ENCODE data around the gene BRD7.

The BRD7 gene

DNA sequence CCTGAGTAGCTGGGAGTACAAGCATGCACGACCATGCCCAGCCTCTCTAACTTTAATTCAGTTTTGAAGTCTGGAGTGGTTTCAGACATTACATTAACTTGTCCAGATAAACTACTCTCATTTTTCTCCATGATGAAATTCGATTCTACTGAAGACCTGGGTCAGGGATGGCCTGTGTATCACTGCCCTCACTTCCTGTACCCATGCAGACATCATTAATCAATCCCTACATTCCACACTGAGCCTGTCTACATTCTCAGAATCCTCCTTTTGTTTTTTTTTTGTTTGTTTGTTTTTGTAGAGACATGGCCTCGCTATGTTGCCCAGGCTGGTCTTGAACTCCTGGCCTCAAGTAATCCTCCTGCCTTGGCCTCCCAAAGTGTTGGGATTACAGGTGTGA is 79.9 kb downstream of the BRD7 start:
- DNase-seq (ENCODE audit: low read depth), result no peak

DNA sequence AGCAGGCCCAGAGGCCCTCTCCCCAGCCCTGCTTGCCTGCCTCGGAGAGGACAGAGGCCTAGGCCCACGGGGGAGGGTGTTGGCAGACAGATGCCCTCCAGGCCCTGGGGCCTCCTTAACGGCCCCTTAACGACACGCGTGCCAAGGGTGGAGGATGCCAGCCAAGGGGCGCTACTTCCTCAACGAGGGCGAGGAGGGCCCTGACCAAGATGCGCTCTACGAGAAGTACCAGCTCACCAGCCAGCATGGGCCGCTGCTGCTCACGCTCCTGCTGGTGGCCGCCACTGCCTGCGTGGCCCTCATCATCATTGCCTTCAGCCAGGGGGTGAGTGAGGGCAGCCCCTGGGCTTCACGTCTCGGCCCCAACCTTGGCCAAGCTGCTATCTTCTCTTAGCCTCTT is 80.8 kb downstream of the BRD7 start:
- no peak for DNase-seq (ENCODE audit: low read depth)

DNA sequence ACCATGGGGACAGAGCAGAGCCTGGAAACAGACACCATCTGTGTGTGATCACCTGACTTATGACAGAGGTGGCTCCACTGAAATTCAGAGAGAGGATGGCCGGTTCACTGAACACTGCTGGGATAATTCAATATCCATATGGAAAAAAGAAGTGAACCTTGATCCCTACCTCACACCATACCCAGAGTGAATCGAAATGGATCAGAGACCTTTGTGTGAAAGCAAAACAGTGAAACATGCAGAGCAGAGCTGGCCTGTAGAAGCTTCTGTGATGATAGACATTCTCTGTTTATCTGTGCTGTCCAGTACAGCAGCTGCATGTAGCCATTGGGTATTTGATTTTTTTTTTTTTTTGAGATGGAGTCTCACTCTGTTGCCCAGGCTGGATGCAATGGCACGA is 82.1 kb downstream of the BRD7 start:
- DNase-seq (ENCODE audit: low read depth), result no peak

DNA sequence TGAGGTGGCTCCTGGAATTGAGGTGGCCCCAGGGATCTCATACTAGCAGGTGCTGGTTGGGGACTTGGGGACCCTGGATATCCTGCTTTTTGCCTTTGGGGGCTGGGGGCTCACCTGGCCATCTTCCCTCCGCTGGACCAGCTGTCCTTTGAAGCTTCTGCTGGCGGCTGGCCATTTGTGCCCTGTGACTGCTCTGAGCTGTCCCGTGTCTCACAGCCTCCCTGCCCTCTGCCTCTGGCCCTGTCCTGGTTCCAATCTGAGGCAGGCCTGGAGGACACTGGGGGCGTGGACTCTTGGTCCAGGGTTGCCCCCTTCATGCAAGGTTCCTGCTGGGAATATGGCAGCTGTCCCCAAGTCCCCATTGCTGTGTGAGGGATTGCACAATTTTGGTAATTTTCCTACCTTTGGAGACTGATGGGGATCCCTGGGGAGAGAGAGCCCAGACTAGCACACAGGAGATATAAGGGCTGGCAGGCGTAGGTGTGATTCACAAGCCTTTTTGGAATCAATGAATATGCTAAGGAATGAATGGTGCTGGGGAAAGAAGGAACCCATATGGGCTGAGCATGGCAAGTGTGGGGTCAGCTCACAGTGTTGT is 83.3 kb downstream of the BRD7 start:
- DNase-seq (ENCODE audit: low read depth), result no peak

DNA sequence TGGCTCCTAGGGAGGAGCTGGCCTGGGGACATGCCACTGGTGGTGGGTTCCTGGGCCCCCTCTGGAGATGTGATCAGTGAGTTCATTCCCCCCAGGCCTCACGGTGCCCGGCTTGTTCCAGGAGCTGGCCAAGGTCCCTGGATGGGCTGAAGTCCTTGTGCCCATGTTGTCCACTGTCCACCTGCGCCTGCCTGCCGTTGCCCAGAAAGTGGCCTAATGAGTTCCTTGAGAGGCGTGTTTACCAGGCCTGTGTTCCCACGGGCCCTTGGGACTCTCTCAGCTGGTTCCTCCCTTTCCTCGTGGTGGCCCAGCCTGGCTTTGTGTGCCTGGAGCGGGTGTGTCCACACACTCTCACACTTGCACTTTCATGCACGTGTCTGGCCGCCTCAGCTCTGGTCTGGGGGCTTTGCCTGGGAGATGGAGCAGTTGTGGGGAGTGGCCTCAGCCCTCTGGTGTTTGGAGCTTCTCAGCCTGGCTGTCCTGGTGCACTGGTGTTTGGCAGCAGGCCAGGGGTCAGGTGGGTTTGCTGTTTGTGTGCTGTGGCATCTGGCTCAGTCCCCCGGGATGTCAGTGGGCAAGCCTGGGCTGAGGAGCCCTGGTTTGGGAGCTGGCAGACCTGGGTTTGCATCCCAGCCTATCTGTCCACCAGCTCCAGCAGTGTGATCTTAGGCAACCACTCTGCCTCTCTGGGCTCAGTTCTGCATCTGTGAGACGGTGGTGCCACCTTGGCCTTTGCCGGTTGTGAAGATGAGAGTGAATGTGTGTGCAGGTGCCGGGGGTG is 84.5 kb downstream of the BRD7 start:
- no peak for DNase-seq (ENCODE audit: low read depth)

DNA sequence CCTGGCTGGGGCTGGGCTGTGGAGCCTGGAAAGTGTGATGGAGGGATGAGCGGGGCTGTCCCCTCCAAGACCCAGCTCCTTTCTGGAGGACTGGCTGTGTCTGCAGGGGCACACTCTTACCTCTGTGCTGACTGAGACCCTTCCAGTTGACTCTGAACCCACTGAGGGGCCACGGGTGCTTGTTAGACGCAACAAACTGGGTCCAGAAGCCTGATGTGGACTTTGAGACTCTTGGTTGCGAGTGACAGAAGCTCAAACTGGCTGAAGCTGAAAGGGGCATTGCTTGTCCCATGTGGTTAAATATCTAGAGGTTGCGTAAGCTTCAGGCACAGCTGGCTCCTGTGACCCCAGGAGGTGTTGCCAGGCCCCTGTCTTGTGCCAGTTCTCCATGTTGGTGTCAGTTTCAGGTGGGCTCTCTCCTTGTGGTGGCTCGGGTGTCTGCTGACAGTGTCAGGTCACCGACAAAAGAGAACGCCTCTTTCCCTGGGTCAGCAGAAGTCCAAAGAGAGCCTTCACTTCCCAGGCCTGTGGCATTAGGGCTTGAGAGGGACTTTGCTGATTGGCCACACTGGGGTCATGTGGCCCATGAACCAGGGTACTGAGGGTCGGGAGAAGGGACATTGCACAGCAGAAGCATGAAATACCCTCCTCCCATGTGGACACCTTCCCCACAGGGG is 85.7 kb downstream of the BRD7 start:
- DNase-seq (ENCODE audit: low read depth), result no peak

DNA sequence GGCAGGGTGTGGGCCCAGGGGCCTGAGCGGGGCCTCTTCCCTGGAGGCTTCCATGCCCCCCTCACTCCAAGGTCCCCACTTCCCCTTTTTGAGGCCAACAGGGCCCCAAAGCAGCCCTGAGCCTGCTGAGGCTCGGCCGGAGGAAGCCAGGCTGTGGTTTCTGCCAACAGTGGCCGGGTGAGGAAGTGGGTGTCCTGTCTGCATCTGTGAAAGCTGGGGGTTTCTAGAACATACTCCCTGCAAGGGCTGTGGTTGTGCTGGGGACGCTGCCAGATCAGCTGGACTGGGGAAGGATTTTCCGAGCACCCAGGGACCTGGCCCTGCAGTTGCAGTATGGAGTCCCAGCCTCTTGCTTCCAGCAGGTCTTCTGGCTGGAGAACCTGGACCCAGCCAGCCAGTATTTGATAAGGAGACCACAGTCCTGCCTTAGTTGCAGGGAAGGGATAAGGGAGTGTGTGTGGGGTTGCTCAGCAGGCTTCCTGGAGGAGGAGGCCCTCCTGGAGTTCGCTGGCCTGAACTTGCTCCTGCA is 86.7 kb downstream of the BRD7 start:
- peak; percentile 51 for DNase-seq (ENCODE audit: low read depth)

DNA sequence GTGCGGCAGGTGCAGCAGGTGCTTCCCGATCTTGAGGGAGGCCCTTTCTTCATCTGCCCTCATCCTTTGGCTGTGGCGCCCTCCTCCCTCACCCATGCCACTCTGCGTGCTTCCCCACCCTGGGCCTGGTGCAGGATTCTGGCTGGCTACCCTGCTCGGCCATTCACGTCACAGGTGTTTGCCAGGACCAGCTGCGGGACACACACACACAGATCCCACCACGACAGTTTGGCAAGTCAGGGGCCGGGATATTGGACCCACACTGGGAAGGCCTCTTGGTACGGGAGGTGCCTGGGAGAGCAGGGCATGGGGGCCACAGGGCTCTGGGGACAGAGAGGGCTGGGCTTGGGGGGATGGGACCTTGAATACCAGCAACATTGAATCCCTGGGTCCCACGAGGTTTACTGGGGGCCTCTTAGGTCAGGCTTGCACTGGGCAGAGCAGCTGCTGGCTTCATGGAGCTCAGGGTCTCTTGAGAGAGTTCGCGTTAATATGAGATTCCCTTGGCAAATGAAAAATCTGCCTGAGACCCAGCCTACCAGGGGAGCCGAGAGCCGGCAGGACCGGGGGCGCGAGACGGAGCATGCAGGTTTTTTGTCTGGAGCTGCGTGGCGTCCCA is 87.3 kb downstream of the BRD7 start:
- DNase-seq (ENCODE audit: low read depth), result no peak

DNA sequence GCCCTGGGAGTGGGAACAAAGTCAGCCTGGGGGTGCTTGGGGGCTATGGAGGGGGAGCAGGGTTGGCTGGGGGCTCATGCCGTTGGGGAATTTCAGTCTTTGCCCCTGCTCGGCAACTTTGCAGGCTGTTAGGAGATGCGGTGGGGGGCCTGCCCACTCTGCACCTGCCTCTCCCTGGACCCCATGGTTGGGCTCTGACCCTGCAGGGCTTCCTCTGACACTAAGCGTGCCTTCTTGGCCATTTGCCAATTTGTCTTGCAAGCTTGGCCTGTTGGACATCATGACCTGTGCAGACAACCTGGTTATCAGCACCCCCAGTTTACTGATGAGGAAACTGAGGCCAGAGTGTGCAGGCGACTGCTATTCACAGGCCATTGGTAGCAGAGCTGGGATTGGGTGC is 87.9 kb downstream of the BRD7 start:
- DNase-seq (ENCODE audit: low read depth), result no peak

DNA sequence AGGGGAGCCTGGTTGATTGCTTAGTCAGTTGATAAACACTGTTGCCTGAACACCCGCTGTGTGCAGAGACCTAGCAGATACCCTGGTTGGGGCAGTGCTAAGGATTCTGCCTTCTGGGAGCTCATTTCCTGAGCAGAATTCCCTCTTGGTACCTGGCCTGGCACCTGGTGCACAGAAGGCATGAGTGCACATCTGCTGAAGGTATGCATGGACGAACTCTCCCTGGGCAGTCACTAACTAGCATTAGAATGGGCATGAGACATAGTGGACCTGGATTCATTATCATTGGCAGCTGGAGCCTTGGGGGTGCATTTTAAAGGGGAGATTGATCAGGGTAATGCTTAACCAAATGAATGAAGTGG is 89.3 kb downstream of the BRD7 start:
- DNase-seq (ENCODE audit: low read depth), result no peak

DNA sequence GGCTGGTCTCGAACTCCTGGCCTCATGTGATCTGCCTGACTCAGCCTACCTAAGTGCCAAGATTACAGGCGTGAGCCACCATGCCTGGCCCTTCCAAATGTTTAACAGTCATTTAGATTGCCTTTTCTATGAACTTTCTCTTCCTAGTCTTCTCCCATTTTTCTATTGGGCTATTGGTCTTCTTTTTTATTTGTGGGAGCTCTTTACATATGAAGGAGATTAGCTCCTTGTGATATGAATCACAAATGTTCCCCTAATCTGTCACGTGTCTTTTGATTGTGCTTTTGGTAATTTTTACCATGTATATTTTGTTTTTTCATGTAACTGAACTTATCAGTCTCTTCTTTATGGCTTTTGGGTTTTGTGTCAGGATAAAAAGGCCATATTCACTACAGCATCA is 90.5 kb downstream of the BRD7 start:
- no peak for DNase-seq (ENCODE audit: low read depth)

DNA sequence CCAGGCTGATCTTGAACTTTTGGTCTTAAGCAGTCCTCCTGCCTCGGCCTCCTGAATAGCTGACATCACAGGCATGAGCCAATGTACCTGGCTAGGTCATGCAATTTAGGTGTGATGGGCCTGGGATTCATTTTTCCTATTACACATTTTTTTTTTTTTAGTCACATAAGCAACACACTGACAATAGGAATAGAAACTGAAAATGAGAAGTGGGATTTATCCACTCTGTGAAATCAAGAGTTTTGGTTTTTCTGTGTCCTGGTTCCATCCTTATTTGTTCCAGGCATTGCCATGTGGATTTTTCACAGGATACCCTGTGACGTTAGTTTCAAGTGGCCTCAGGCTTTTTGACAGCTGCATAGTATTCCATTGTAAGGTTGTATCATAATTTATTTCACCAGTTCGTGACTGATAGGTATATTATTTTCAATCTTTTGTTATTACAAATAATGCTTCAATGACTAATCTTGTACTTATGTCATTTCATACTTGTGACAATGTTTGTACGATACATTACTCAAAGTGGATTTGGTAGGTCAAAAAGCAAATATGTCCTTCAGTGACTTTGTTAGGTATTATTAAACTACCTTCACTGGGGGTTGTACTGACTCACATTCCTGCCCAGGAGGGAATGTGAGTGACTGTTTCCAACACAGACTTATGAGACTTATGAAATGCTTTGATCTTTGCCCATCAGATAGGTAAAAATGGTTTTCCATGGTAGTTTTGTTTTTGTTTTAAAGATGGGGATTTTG is 91.8 kb downstream of the BRD7 start:
- no peak for DNase-seq (ENCODE audit: low read depth)

DNA sequence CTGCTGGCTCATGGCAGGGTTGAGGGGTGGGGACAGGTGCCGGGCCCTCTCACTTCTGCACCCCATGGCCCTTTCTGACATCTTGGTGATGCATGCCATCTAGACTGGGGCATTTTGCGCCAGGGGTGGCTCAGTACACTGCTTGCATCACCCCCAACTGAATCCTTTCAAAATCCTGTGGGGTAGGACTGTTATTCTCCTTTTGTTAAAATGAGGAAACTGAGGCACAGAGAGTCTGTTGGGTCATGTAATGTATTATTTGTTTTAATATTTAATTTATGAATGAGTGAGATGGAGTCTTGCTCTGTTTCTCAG is 92.5 kb downstream of the BRD7 start:
- no peak for DNase-seq (ENCODE audit: low read depth)

DNA sequence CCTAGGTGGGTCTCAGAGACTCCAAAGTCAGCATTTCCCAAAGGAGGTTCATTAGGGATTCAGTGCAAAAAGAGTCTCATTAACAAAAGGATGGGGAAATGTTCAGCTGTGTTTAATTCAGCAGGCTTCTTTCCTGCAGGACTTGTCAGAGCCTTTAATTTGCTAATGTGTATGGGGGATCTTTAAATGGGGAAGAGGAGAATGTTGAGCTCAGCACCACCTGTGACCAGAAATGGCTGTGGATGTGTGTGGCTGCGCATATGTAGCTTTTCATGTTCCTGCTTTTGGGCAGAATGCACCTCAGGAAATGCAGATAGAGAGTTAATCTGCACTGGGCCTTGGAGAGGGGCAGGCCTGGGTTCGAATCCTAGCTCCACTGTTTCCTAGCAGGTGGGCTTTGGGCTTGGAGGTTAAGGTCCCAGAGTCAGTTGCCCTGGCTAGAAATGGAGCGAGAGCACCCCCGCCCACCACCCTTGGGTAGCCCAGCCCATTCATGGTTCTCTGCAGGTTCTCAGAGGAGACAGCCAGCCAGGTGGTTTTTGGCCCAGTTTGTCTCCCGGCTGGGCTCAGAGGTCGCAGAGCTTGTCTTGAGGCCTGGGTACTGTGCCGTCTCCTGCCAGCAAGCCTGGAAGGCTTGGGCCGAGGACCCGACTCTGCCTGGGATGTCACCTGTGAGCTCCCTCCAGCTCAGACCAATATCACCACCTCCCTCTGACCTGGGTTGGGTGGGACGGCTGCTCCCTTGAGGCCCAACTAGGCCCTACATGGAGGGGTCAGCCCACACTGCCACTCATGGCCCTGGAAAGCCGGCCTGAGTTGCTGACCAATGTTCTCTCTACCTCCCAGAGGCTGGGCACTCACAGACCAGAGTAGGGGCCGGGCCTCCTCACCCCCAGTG is 93.1 kb downstream of the BRD7 start:
- no peak for DNase-seq (ENCODE audit: low read depth)

DNA sequence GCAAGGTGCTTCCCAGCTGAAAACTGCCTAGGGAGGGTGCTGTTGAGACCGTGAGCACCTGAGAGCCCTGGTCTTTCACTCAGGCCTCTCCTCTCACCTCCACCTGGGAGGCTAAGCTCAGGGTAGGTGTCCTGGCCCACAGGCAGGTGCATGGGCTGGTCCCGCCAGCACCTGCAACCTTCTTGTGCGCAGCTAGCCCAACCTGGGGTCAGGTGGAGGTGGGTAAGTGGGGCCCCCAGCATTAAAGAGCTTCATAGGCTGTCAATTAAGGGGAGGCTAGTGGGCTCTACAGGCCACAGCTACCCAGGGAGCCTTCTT is 93.7 kb downstream of the BRD7 start:
- DNase-seq (ENCODE audit: low read depth), result no peak

DNA sequence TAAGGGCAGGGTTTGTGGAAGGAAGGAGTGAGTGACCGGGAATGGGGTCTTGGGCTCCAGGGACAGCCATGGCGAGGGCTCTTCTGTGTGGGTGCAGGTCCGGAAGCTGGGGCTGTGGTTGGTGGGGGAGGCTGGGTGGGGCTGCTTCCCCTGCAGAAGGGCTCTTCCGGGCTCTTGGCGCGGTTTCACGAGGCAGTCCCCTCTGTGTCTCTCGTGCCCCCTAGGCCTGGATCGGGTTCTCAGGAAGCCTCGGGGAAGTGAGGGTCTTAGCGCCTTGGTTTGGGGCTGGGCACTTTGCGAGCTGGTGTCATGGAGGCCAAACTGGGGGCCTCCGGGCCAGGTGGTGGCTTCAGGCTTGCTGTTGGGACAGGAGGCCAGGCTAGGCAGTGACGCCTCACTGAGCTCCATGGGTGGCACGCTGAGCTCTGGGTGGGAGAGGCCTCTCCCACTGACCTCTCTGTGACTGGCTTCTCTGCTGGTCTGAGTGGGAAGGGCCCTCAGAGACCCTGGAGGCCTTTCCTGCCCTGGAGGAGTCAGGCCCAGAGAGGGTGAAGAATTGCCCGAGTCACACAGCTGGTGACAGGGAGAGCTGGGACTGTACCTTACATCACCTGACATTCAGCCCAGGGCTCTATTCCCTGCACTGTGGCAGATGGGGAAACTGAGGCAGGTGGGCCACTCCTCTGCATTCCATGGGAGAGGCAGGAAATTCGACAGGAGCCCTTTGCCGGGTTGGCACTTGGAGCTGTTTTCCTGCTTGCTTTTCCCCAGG is 94.3 kb downstream of the BRD7 start:
- no peak for DNase-seq (ENCODE audit: low read depth)

DNA sequence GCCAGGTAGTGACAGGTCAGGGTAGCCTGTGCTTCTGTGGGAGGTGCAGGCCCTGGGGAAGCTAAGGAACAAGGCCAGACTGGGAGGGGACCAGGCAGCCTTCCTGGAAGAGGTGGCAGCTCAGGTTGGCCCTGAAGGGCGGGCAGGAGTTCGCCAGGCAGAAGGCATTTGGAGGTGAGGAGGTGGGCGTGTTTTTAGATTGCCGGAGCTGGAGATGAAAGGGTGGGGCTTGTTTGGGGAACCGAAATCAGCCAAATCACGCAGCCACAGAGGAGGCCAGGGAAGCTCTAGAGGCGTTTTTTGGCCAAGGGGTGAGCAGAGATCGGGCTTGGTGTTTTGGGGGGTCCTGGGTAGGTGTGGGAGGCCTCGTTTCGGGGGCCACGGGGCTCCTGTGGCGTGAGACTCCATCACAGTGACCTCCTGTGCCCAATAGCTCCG is 94.9 kb downstream of the BRD7 start:
- DNase-seq (ENCODE audit: low read depth), result no peak

DNA sequence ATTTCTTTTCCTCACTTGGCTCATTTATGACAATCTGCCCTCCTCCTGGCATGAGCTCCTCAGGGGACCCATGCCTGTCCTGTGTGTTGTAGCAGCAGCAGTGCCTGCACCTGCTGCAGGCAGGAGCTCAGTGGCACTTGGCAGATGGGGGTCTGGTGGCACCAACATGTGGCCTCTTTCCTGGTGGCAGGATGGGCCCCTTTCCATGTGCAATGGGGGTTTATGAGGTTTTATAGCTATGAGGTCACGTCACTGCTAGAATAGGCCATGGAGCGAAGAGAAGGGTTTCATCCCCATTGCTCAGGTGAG is 95.5 kb downstream of the BRD7 start:
- DNase-seq (ENCODE audit: low read depth), result no peak

DNA sequence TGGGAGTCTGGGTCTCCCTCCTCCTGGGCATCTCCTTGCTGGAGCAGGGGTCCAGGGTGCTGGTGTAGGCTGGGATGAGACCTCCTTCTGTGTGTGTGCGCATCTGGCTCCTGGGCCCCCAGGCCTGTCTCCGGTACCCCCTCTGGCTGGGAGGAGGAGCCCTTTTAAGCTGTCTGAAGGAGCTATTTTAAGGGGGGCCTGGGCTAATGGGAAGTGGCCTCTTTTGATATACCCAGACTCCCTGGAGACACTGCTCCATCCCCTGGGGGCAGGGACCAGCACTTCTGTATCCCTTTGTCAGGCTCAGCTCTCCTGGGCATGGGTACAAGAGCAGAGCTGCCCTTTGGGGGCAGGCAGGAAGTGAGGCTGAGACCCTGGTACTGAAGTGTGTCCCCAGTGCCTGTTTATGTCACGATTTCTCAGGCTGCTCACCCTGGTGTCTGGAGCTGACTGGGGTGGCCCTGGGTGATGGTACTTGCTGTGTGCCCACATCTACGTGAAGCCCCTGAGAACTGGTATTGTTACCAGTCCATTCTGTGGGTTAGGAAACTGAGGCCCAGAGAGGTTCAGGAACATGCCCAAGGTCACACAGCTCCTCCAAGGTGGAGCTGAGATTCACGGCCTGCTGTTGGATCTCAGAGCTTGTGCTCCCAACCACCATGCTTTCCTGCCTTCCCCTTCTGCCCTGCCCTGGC is 96.0 kb downstream of the BRD7 start:
- no peak for DNase-seq (ENCODE audit: low read depth)

DNA sequence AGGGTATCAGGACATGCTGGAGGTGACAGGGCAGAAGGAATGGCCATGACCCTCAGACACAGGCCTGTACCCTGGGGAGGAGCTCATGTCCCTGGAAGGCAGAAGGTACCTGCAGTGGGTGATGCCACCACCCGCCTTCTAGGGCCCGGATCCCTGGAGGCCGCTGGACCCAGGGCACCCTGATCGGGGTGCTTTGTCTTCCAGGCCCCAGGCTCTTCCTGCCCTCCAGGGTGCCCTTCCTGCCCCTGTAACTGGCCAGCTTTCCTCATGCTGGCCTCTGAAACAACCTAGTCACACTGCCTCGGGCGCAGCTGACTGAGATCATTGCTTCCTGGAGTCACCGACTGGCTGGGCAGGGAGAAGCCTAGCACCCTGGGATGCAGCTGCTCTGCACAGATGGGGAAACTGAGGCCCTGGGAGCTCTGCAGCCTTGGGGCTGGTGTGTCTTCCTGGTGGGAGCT is 96.6 kb downstream of the BRD7 start:
- DNase-seq (ENCODE audit: low read depth), result no peak

All from stimulated activated CD8-positive, alpha-beta memory T cell treated with anti-CD3 and anti-CD28 coated beads, Interleukin-12 subunit alpha, Interleukin-12 subunit beta, amount 100 ng/mL, for 4 hours (primary cell).